LoVo (cell line): ENCODE measurements around the gene GAGE12C.
"Not testable (repeated sequence)": the region's sequence is repeated elsewhere in the genome, so short reads cannot be mapped to it uniquely, and the experiment has no call there.

Experiments used
- DNase-seq: peaks from one replicate; pipeline ENCODE4 v3.0.0-alpha.2; 2016; ENCODE audit warnings: low spot score

GAGE12C gene

GRCh38 chrX:49531877-49532276, at the start of gene GAGE12C:
Gene GAGE12C (plus strand): TSS chrX:49532177. CDS start chrX:49533332, 1,155 bp downstream.
- DNase-seq, result not testable (repeated sequence)

- not testable (repeated sequence) for DNase-seq
Observed at GRCh38 chrX:49541433-49541832, 9.5 kb downstream of the GAGE12C start, which contains the start of gene GAGE12D. Gene GAGE12D (plus strand): TSS chrX:49541733. CDS start chrX:49542888, 1,155 bp downstream.

GRCh38 chrX:49550989-49551388, 19.0 kb downstream of the GAGE12C start, which contains the start of gene GAGE12E:
Gene GAGE12E (plus strand): TSS chrX:49551289. CDS start chrX:49552444, 1,155 bp downstream.
- DNase-seq, result not testable (repeated sequence)

GRCh38 chrX:49560542-49560941, 28.6 kb downstream of the GAGE12C start, which contains the start of gene GAGE12F:
Gene GAGE12F (plus strand): TSS chrX:49560842. CDS start chrX:49561997, 1,155 bp downstream.
- DNase-seq, result not testable (repeated sequence)

GRCh38 chrX:49568728-49569127, 36.8 kb downstream of the GAGE12C start:
- not testable (repeated sequence) for DNase-seq

GRCh38 chrX:49569152-49569551, 37.2 kb downstream of the GAGE12C start:
- DNase-seq, result not testable (repeated sequence)

GRCh38 chrX:49570100-49570499, 38.1 kb downstream of the GAGE12C start, which contains the start of gene GAGE12G:
Gene GAGE12G (plus strand): TSS chrX:49570400. CDS start chrX:49571555, 1,155 bp downstream.
- not testable (repeated sequence) for DNase-seq

- DNase-seq, result not testable (repeated sequence)
Observed at GRCh38 chrX:49579649-49580048, 47.7 kb downstream of the GAGE12C start, which contains the start of gene GAGE12H. Gene GAGE12H (plus strand): TSS chrX:49579949. CDS start chrX:49581104, 1,155 bp downstream.
